22Rv1 (cell line): ENCODE results near the gene PALLD.

Experiments used
- CTCF ChIP-seq: fragments of 450-650 bp; IDR thresholded peaks from 2 replicates; pipeline ENCODE4 v1.5.1; 2017; ENCODE audit warnings: mild to moderate bottlenecking
- ZFX ChIP-seq: fragments of 450-650 bp; IDR thresholded peaks from 2 replicates; pipeline ENCODE4 v1.6.1; 2017; ENCODE audit warnings: antibody characterized with exemption, borderline replicate concordance

- no peak for TF ChIP-seq CTCF
- TF ChIP-seq ZFX, result no peak
These were observed 7.2 kb upstream of the PALLD start for GRCh38 chr4:168489616-168490015.
